HPDE6-E6E7 (cell line): ENCODE measurements around the gene B3GALT2.
A peak's percentile ranks its signal among the peaks of the same experiment; 100 is the strongest.
"Not testable (repeated sequence)": the region's sequence is repeated elsewhere in the genome, so short reads cannot be mapped to it uniquely, and the experiment has no call there.

Source experiments
- DNase-seq: peaks from one replicate; pipeline ENCODE4 v3.0.0; 2011; ENCODE audit warnings: missing footprints; ENCODE audit errors: extremely low spot score

The B3GALT2 gene, protein sequence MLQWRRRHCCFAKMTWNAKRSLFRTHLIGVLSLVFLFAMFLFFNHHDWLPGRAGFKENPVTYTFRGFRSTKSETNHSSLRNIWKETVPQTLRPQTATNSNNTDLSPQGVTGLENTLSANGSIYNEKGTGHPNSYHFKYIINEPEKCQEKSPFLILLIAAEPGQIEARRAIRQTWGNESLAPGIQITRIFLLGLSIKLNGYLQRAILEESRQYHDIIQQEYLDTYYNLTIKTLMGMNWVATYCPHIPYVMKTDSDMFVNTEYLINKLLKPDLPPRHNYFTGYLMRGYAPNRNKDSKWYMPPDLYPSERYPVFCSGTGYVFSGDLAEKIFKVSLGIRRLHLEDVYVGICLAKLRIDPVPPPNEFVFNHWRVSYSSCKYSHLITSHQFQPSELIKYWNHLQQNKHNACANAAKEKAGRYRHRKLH

DNA sequence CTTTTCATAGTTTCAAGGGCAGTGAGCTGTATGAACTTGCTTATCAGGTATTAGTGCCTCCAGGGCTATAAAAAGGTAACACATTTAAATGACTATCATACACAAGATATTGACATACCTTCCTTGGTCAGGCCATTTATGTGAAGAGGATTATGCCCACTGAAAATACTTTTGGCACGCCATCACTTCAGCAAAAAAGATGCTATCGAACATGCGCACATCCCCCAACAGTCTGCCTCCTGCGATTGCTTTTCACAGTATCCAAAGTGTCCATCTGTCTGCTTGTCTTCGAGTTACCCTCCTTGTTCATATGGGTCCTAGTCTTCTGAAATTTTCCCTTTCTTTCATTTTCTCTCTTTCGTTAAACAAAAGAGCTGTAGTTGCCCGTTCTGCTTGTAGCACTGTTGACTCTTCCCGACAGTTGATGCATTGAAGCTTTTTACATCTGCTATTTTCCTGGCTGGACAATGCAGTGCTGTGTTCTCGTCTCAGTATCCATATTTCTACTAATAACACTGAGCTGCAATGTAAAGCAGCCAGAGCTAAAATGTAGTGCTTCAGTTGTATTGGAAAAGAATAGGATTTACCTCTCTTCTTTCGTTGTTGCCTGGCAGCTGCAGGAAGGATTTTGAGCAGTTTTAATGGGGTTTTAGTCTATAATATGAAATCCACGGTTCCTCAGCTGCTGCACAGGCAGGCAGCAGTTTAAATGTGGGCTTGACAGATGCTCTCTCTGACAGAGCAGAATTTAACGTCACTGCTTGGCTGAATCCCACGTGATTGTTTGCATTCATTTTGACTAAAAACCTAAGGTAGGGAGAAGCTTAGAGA is at the start of gene B3GALT2:
B3GALT2 (minus strand) TSS at position 713 of the 831 bp plus-strand sequence. CDS start 5,051 bp downstream, outside the sequence.
- no peak for DNase-seq

DNA sequence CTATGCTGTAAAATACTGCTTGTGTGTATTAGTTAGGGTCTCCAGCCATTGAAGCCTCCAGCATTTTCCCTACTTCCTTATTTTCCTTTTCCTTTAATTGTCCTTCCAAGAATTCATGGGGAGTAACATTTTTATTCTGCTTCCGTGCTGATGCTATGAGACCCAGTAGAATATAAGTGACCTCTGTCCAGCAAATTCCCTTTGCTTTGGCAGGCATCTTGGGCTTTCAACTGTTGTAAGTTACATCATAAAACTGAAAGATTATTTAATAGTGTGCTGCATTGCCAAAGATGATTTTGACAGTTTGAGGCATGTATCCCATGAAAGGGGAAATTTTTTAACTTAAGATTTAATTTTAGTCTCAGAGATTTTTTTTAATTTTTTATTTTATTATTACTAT is 48.1 kb upstream of the B3GALT2 start:
- DNase-seq: no peak

DNA sequence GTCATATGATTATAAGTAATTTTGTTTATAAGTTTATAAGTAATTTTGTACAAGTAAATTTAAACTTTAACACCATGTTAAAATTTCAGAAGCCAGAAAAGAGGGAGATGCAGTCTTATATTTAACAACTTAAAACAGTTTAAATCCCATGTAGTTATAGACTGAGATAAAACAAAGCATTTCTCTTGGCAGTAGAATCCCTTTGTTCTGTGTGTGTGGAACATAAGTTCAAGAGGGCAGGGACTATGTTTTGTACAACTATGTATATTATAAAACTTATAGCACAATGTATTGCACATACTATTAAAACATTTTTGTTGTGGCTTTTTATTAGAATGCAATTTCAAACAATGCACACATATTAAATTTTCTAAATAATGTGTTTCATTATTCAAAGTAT is 44.7 kb upstream of the B3GALT2 start:
- DNase-seq: not testable (repeated sequence)

DNA sequence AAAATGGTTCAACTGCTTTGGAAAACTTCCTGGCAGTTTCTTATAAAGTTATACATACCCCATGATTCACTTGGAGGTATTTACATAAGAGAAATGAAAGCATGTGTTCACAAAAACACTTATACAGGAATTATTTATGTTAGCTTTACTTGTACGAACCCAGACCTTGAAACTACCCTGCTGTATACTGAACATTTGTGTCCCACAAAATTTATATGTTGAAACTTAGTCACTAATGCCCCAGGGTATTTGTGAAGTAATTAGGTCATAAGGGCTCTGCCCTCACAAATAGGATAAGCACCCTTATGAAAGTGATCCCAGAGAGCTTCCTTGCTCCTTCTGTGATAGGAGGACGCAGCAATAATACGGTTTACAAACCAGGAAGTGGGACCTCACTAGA is 42.7 kb upstream of the B3GALT2 start:
- no peak for DNase-seq

DNA sequence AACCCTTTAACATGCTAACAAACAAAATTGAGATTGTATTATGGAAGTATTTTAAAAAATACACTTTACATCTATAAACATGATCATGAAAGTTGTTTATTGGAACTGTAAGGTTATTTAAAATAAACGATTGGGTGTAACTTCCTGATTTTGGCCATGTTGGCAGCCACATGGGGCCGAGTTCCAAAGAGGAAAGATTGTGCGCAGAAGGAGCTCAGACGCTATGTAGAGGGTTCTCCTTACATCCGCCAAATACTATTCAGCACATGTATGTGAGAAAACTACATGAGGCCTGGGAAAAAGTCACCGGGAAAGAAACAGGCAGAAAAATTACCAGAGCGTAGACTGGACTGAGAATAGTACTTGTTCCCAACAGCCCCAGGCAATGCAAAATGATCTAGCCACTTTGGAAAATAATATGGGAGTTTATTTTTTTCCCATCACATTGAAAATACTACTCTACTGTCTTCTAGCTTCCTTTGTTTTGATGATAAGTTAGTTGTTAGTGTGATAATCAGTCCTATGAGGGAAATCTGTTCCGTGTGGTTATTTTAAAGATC is 35.7 kb upstream of the B3GALT2 start:
- DNase-seq: no peak

DNA sequence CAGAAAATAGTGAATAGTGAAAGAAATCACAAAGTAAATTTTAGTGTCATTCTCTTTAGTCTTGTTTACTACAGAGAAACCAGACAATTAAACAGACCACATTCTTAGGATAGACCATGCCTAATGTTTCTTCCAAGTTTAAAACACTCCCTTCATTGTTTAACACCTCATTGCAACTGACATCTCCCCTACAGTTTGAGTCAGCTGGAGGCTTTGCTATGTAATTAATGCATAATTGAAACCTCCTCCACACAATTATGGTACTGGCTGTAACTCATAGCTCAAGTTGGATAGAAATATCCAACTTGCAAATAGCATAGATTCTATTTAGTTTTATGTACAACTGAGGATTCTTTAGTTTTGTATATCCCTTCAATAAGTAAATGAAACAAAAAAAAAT is 35.2 kb upstream of the B3GALT2 start:
- no peak for DNase-seq

DNA sequence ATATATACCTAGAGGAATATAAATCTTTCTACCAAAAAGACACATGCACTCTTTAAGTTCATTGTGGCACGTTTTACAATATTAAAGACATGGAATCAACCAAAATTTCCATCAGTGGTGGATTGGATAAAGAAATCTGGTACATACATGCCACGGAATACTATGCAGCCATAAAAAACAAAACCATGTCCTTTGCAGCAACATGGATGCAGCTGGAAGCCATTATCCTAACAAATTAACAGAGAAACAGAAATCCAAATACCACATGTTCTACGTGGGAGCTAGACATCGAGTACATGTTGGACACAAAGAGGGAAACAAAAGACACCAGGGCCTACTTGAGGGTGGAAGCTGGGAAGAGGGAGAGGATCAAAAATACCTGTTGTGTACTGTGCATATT is 33.0 kb upstream of the B3GALT2 start:
- DNase-seq: no peak

DNA sequence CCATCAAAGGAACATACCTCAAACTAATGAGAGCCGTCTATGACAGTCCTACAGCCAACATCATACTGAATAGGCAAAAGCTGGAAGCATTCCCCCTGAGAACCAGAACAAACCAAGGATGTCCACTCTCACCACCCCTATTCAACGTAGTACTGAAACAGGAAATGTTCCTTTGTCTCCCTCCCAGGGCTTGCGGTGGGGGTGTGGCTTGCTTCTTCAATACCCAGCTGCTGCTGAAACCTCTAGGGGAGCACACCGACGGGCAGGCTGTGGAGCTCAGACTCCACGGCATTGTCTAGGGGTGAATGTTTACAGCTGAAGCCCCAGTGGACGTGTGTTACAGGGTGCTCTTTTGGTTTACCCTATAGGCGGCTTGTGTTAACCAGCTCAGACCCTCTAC is 30.5 kb upstream of the B3GALT2 start:
- DNase-seq: no peak

DNA sequence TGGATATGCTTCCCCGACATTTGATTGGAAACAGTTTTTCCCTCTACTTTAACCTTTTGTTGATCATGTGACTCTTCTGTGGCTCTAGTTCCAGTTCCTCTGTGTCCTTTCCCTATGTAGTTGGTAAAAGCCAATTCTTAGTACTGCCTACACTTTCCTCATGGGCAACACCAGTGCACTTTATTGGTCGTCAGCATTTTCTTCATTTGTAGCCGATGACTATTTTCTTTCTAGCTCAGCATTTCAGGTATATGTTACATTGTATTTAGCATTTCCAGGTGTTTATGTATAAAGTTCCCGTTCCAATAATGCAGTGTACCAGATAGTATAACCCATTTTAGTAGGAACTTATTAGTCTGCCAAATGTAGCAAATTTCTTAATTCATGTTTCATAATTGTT is 27.6 kb upstream of the B3GALT2 start:
- no peak for DNase-seq

DNA sequence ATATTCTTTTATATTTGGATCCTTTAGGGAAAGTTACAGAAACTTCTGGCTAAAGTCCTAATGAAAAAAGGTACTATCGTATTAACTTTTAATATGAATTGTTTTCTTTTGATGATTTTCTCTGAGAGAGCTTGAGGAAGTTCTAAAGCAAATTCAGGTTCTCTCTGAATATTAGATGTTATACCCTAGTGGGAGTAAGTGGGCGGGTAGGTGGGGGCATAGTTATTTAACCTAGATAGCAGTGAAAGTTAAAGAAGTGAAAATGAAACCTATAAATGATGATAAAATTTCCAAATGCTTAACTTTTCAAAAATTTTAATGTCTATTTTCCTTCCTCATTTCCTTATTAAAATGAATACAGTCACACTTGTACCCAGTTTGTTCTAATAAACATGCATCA is 26.2 kb upstream of the B3GALT2 start:
- no peak for DNase-seq

DNA sequence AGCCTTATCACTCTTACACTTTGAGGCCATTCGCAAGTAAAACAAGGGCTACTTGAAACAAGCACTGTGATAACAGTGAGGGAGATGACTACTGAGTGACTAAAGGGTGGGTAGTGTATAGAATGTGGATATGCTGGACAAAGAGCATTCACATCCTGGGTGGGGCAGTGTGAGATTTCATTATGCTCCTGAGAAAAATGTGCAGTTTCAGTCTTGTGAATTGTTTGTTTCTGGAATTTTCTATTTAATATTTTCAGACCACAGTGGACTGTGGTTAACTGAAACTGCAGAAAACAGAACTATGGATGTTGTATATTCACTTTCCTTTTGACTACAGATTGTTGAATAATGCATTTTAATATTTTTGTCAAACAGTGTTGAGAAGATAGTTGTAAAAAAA is 25.1 kb upstream of the B3GALT2 start:
- DNase-seq: peak; percentile 62

DNA sequence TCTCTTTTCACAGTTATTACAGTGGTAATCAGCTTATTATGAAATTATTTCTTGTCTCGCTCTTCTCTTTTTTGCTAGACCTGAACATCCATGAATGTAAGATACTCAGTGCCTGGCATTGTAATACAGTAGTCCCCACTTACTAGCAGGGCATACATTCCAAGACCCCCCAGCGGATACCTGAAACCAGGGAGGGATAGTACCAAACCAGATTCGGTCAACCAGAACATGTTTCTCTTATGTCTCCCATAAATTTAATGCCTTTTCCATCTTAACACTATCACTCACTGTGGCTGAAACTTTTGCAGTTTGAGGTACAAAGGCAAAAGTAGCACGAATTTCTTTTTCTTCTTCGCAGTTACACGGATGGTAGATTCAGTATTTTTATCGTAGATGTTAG is 24.6 kb upstream of the B3GALT2 start:
- no peak for DNase-seq

DNA sequence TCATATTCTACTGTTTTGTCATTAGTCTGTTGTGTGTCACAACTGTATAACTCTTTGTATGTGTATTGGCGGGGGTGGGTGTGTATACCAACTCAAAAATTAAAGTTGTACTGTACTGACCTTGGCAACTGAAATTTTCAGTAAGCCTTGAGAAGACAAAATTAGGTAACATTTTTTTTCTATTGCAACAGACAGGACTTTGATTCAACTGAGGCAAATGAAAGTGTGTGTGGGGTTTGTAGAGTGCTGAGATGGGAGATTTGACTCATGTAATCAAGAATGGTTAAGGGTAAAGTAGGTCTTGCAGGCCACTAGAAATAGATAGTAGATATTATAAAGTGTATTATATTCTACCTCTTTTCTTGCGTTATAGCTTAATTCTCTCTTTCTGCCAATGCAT is 14.6 kb upstream of the B3GALT2 start:
- DNase-seq: no peak

DNA sequence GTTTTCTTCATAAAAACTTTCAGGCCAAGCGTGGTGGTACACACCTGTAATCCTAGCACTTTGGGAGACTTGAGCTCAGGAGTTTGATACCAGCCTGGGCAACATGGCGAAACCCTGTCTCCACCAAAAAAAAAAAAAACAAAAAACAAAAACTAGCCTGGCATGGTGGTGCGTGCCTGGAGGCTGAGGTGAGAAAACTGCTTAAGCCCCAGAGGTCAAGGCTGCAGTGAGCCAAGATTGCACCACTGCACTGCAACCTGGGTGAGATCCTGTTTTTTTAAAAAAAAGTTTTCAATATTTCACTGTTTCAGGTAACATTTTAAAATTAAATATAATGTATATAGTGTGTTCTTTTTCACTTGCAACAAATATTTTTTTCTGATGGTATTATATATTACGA is 13.5 kb upstream of the B3GALT2 start:
- DNase-seq: no peak

DNA sequence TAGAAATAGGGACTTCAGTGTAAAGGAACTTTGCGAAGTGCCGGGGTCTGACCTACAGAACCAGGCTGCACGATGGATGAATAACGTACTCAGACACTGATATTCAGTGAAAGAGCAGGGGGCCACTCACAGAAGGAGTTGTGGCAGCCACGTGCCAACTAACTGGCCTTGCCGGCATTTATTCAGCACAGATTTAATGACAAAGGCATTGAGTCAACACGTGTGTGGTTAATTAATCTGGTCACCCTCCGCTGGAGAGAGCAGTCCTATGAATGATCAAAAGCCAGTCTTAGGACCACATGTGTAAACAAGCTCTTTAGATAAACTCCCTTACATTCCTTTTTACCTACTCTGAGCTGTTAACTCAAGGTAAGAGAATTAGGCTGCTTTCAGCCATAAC is 6.2 kb upstream of the B3GALT2 start:
- DNase-seq: no peak

DNA sequence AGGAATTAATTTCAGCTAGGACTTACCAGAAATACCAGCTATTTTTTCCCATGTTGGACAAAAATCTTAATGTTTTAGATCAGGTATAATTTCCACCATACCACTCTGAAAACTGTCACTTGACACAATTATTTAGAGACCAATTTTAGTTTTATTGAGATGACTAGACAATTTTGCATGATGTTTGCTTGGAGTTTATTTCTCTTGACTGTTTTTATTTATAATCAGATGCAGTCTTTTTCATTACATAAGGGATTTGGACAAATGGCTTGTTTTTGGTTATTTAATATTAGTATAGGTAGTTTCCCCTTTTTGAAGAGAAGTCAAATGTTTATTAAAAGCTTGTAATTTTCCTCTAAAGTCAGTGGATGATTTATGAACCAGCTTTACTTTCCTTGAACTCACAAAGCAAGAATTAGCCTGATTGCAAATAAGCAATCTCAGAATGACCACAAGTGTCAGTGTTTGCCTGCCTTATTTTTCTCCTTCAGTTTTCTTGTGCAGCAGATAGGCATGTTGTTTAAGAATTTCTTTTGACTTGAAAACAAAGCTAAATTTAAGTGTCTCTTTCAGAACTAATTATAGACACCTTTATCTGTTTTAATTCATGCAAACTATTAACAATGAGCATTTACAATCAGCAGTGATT is 3.8 kb upstream of the B3GALT2 start:
- no peak for DNase-seq

DNA sequence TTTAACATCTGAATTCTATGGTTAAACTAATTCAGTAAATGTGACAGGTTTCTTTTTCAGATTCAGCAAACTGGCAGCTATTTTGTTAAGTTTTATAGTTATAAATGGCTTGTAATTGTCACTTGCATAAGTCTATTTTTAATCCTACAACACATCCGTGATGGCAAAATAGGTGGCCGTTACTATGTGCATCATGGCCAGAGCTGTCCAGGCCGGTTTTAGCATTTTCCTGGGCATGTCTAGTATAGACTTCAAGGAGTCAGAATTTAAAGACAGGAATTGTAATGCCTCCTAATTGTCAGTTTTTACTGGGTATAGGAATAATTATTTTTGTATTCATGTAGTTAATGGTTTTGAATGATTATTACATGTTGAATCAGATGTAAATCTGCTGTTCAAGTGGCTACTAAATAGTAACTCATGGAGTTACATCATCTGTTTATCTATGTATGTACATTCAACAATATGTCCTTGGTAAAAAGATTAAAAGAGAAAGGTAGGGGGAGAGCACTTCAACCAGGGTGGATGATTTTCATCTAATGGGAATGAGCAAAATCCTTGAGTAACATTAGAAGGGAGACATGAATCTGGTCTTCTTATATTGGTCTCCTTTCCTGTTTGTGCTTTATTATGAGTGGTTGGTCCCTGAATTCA is 3.2 kb upstream of the B3GALT2 start:
- no peak for DNase-seq

DNA sequence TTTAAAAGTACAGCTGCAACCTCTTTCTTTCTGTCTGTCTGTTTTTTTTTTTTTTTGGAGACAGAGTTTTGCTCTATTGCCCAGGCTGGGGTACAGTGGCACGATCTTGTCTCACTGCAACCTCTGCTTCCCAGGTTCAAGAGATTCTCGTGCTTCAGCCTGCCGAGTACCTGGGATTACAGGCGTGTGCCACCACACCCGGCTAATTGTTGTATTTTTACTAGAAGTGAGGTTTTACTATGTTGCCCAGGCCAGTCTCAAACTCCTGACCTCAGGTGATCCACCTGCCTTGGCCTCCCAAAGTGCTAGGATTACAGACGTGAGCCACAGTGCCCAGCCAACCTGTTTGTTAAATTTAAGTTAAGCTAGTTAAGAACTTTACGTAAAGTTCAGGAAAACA is 2.5 kb upstream of the B3GALT2 start:
- DNase-seq: not testable (repeated sequence)

DNA sequence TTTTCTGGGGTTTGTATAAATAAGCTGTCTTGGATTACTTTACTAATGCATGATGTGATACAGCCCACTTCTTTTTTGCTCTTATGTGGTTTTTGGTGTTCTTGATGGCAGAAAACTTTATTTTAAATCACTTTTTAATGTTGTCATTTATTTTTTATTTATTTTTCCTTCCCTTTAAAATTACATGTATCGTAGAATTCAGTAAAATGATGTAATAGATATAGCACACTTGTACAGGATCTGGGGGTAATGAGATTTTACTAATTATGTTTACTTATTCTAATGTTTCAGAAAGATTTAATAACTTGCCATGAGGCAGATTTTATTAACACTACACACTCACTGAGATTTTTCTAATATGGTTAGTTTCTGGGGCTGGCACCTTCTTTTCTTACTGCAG is 701 bp upstream of the B3GALT2 start:
- DNase-seq: no peak

DNA sequence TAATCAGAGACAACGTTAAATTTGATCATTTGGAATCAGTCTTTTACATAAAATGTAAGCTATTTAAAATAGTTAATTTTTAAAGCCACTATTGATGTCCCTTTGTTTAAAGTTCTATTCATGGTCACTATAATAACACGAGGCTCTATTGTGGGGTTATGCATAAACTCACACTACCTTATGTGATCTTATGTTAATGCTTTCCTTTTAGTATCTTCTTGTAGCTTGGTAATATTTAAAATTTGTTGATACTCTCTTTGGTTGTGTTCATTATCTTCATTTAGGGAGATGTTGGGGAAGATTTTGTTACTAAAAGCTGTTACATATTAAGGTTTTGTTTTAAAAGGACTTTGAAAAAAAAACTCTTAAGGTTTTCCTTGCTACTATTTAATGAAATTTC is 1.2 kb downstream of the B3GALT2 start:
- DNase-seq: no peak

DNA sequence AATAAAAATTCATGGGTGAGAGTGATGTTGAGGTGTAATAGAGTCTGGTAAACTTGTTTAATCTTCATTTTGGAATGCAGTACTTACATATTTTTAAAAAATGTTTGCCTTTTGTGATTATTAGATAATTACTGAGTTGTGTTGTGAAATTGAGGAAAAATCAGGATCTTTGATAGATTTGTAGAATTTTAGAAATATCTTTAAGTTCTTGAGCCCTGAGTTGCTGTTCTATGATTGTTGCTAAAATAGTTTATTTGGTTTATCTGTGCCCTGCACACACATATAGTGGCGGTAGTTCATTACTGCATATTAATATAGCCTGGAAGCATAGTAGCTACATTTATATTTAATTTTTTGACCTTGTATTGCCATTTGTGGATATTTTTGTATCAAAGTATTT is 1.6 kb downstream of the B3GALT2 start:
- no peak for DNase-seq
